Measurements from ENCODE around the gene ZNF497.

DNA sequence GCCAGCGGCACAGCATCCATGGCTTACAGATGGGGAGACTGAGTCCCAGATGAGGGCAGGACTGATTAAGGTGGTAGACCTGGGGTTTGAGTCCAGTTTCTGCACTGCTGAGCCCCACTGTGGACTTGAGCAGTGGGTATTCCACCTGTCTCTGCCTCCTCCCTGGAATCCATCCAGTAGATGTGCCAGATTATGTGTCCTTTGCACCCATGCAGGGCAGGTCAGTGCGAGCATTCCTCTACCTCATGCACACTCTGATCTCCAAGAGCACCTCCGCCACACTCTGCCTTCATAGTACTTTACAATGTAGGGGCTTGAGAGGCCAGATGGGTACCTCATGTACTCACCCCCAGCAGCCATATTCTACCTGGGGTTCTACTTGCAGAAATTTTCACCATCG is 25.7 kb downstream of the ZNF497 start:
- TF ChIP-seq, protein P1, sequence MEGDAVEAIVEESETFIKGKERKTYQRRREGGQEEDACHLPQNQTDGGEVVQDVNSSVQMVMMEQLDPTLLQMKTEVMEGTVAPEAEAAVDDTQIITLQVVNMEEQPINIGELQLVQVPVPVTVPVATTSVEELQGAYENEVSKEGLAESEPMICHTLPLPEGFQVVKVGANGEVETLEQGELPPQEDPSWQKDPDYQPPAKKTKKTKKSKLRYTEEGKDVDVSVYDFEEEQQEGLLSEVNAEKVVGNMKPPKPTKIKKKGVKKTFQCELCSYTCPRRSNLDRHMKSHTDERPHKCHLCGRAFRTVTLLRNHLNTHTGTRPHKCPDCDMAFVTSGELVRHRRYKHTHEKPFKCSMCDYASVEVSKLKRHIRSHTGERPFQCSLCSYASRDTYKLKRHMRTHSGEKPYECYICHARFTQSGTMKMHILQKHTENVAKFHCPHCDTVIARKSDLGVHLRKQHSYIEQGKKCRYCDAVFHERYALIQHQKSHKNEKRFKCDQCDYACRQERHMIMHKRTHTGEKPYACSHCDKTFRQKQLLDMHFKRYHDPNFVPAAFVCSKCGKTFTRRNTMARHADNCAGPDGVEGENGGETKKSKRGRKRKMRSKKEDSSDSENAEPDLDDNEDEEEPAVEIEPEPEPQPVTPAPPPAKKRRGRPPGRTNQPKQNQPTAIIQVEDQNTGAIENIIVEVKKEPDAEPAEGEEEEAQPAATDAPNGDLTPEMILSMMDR (IDR thresholded peaks at IDR 0.05): no peak
- no peak for TF ChIP-seq POLR2A (IDR thresholded peaks at IDR 0.05)
